ENCODE measurements around the gene RBM39. TPM values are rescaled to one million over a fixed set of nuclear protein-coding genes. Genes with fewer than 3 reads are reported as not detected.
A peak's percentile ranks its signal among the peaks of the same experiment; 100 is the strongest.
"Not testable (repeated sequence)": the region's sequence is repeated elsewhere in the genome, so short reads cannot be mapped to it uniquely, and the experiment has no call there.

RBM39 gene
- total and polyA plus RNA-seq, 9 of the 15 experiments (the other 6 are each of a cell fraction or from before 2014, with no cell fraction given) = 143 to 319 (median 228) TPM

DNA sequence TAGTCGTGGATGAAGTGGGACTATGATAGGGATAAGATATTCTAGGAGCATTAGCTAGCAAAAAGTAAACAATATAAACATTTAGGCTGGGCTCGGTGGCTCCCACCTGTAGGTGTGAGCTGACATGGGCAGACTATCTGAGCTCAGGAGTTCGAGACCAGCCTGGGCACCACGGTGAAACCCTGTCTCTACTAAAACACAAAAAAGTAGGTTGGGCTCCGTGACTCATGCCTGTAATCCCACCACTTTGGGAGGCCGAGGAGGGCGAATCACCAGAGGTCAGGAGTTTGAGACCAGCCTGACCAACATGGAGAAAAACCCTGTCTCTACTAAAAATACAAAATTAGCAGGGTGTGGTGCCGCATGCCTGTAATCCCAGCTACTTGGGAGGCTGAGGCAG lies 23.7 kb downstream of the RBM39 start:
- WGBS (ENCODE audit: insufficient coverage, low coverage, missing lambda C conversion rate) = 88% methylated on average over 8 of the region's 8 CpGs
- CTCF ChIA-PET (ENCODE audit: low intra/inter-chr PET ratio) = interaction anchor here (0.5 kb wide), 1 partner anchor 84 kb away, joined by 4 read pairs; no protein-coding TSS in a partner anchor
- H3K4me2 ChIP-seq (ENCODE audit: insufficient read depth, low read length); in situ Hi-C loops (cut with MboI); intact Hi-C loops (cut with micrococcal nuclease); H3K4me3 ChIP-seq; H2AFZ ChIP-seq (ENCODE audit: low read depth, low read length); H3K9ac ChIP-seq (ENCODE audit: insufficient read depth in 1 of 2, low read depth in 2 of 2, low read length in 2 of 2); H3K4me1 ChIP-seq (replicated peaks in 1 of 2; ENCODE audit: control insufficient read depth in 2 of 2, insufficient read depth in 2 of 2, low read length in 2 of 2); H3K9me1 ChIP-seq (ENCODE audit: control insufficient read depth, insufficient read depth, low read length); ATAC-seq; BruUV-seq (replicated peaks); H3K27ac ChIP-seq (ENCODE audit: extremely low read depth, low read depth, low read length); H3K9me3 ChIP-seq (replicated peaks; ENCODE audit: control insufficient read depth, insufficient read depth, low read depth, low read length); DNase-seq (ENCODE audit: extremely low read depth in 1 of 4, low spot score in 3 of 4); H3K27me3 ChIP-seq (ENCODE audit: control insufficient read depth in 2 of 2, insufficient read depth in 2 of 2, low read length in 2 of 2); FAIRE-seq: not testable (repeated sequence)
- peaks cover 19% of the 10 kb centered on the region for H4K20me1 ChIP-seq (replicated peaks; ENCODE audit: control insufficient read depth, insufficient read depth, low read length)
- peaks cover 98% of the 10 kb centered on the region for H3K36me3 ChIP-seq (ENCODE audit: control insufficient read depth, insufficient read depth, low read length)
- H3K79me2 ChIP-seq (ENCODE audit: control insufficient read depth, insufficient read depth, low read length) = peaks cover 76% of the 10 kb centered on the region
- POLR2A ChIA-PET = interaction anchor here (0.6 to 7.2 kb wide), 7 partner anchors 11 to 157 kb away, joined by 3 to 102 read pairs (median 5); partner anchors contain the start of genes NFS1, RBM39 and ROMO1
- 0 out of 2 replicates have a peak, but pooled peaks have one; percentile 23 for TF ChIP-seq RBFOX2 (IDR thresholded peaks at IDR 0.05; ENCODE audit: low read depth, low read length)

DNA sequence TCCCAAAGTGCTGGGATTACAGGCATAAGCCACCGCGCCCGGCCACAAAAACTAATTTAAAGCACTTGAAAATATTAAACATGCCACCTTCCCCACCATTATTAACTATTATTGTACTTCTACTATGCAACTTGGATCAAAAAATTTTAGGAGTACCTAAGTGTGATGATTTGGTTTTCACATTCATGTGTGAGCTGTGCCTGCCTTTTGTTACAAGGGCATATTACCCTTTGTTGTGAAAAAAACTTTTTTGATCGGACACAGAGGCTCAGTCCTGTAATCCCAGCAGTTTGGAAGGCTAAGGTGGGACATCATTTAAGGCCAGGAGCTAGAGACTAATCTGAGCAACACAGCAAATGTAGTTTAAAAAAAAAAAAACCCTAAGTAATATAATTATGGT lies 25.7 kb downstream of the RBM39 start:
- FAIRE-seq (no peak), ATAC-seq (no peak), DNase-seq (ENCODE audit: extremely low read depth in 1 of 4, low spot score in 3 of 4) (no peak)
- Histone ChIP-seq H3K4me3 (no peak overlapping the region), H3K36me3 (ENCODE audit: control insufficient read depth, insufficient read depth, low read length) (peaks cover 99% of the 10 kb centered on the region), H3K27ac (ENCODE audit: extremely low read depth, low read depth, low read length) (no peak overlapping the region), H4K20me1 (replicated peaks; ENCODE audit: control insufficient read depth, insufficient read depth, low read length) (peaks cover 13% of the 10 kb centered on the region), H3K9me3 (replicated peaks; ENCODE audit: control insufficient read depth, insufficient read depth, low read depth, low read length) (no peaks in the 10 kb centered on the region), H3K9ac (ENCODE audit: insufficient read depth in 1 of 2, low read depth in 2 of 2, low read length in 2 of 2) (no peak overlapping the region), H3K27me3 (ENCODE audit: control insufficient read depth in 2 of 2, insufficient read depth in 2 of 2, low read length in 2 of 2) (no peaks in the 10 kb centered on the region), H3K4me2 (ENCODE audit: insufficient read depth, low read length) (no peak overlapping the region), H3K9me1 (ENCODE audit: control insufficient read depth, insufficient read depth, low read length) (no peaks in the 10 kb centered on the region), H2AFZ (ENCODE audit: low read depth, low read length) (no peak overlapping the region), H3K79me2 (ENCODE audit: control insufficient read depth, insufficient read depth, low read length) (peaks cover 76% of the 10 kb centered on the region), H3K4me1 (replicated peaks in 1 of 2; ENCODE audit: control insufficient read depth in 2 of 2, insufficient read depth in 2 of 2, low read length in 2 of 2) (no peaks in the 10 kb centered on the region)
- in situ Hi-C loops (cut with MboI) (no loop called here), intact Hi-C loops (cut with micrococcal nuclease) (no loop called here)
- WGBS (ENCODE audit: insufficient coverage, low coverage, missing lambda C conversion rate) = 95% methylated on average over 4 of the region's 4 CpGs
- CTCF ChIA-PET (ENCODE audit: low intra/inter-chr PET ratio) = no interaction called here
- POLR2A ChIA-PET = interaction anchor here (1.0 to 6.0 kb wide), 2 partner anchors 13 to 26 kb away, joined by 4 to 39 read pairs; partner anchors contain the start of gene RBM39
- BruUV-seq (replicated peaks) = no TSS peak
- TF ChIP-seq HDAC1 (IDR thresholded peaks at IDR 0.05) (no peak), ZNF324 (CRISPR knock-in tag; IDR thresholded peaks at IDR 0.05) (no peak), ZNF12 (CRISPR knock-in tag; IDR thresholded peaks at IDR 0.05) (no peak), HDAC8 (tag; IDR thresholded peaks at IDR 0.05) (no peak), PTBP1 (IDR thresholded peaks at IDR 0.05; ENCODE audit: low read depth, low read length) (no peak), BRD4 (IDR thresholded peaks at IDR 0.05) (no peak), MCM7 (IDR thresholded peaks at IDR 0.05) (no peak), ZBTB17 (CRISPR knock-in tag; IDR thresholded peaks at IDR 0.05) (no peak), NBN (IDR thresholded peaks at IDR 0.05; ENCODE audit: low read depth) (no peak), ZNF695 (CRISPR knock-in tag; IDR thresholded peaks at IDR 0.05) (no peak), ZNF644 (tag; IDR thresholded peaks at IDR 0.05; ENCODE audit: low read depth) (no peak), OTX1 (CRISPR knock-in tag; IDR thresholded peaks at IDR 0.05) (no peak), EGR1 (conservative IDR thresholded peaks at IDR 0.05) (no peak), PCBP1 (IDR thresholded peaks at IDR 0.05; ENCODE audit: low read depth, low read length, poor library complexity, severe bottlenecking) (no peak), TCFL5 (CRISPR knock-in tag; conservative IDR thresholded peaks at IDR 0.05) (no peak), KDM5B (IDR thresholded peaks at IDR 0.05; ENCODE audit: insufficient replicate concordance, low read depth, low read length) (no peak)
- TF ChIP-seq, protein P1, sequence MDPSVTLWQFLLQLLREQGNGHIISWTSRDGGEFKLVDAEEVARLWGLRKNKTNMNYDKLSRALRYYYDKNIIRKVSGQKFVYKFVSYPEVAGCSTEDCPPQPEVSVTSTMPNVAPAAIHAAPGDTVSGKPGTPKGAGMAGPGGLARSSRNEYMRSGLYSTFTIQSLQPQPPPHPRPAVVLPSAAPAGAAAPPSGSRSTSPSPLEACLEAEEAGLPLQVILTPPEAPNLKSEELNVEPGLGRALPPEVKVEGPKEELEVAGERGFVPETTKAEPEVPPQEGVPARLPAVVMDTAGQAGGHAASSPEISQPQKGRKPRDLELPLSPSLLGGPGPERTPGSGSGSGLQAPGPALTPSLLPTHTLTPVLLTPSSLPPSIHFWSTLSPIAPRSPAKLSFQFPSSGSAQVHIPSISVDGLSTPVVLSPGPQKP (CRISPR knock-in tag; IDR thresholded peaks at IDR 0.05) = no peak
